ENCODE data around the gene GMPPA. TPM values are rescaled to one million over a fixed set of nuclear protein-coding genes. Genes with fewer than 3 reads are reported as not detected.

GMPPA gene
- total RNA-seq: 56.4 and 62.4 TPM in 2 replicates

GRCh38 chr2:219498280-219499057, at the start of gene GMPPA:
GMPPA (plus strand) TSS chr2:219498891; CDS start chr2:219499976, 1,085 bp downstream.

DNA sequence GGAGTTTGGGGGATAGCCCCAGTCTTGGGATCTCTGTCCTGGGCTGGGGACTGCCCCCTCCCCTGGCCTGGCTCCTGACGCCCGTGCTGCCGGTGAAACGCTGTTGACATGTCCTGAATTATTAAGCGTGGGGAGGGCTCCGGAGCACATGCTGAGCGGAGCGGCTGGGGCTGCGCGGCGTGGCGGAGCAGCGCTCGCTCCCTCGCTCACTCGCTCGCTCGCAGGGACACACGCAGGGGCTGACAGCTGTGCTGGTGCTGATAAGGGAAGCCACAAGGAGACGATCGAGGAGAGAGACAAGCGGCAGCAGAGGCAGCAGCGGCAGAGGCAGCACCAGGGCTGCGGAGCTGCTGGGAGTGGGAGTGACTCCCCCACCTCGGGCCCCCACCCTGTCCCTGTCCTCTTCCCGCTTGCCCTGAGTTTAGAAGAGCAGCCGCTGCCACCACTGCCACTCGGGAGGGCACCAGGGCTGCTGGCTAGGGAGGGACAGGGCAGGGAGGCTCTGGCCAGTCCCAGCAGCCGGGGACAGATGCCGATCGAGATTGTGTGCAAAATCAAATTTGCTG, 15.6 kb downstream of the GMPPA start, which contains the start of gene ASIC4:
ASIC4 (plus strand) TSS at position 287 of the 566 bp plus-strand sequence; CDS start at position 530, 243 bp downstream.

DNA sequence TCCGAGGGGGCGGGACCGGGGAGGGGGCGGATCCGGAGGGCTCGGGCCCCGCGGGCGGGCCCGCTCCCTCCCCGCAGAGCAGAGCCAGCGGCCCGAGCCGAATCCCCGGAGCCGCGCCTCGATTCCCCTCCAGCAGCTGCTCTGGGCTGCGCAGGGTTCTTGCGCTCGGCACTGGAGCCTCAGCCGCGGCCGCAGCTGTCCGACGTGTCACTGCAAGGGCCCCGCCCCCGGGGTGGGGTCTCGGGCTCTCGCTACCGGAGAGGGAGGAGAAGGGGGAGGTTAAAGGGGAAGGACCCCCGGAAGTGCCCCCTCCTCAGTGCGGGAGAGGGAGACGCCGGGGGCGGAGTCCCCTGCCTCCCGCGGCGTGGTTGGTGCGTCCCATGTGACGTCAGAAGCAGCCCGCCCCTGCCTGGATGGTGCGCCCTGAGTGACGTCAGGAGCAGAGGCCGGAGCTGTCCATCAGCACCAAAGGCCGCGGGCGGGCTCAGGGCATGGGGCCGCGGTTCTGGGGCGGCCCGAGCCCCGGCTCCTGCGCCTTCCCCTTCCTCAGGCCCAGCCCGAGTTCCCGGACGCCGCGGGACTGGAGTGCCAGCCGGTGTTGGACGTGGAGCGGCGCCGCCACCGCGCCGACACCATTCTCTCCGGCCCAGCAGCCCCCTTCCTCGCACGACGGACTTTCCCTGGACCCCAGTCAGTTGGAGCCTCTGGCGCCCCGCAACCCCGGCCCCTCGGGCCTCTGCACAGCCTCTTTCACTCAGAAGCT, 45.1 kb downstream of the GMPPA start, which contains the start of the genes CHPF and TMEM198:
CHPF (minus strand) TSS at position 214 of the 763 bp plus-strand sequence. CDS start 271 bp downstream, outside the sequence.
TMEM198 (plus strand) TSS at position 433 of the 763 bp plus-strand sequence. CDS start 700 bp downstream, outside the sequence.

Other genes with a start within 250 kb of the GMPPA start
- gene TUBA4B, start 245.6 kb upstream of the GMPPA start, total RNA-seq: 0.17 TPM in 1 of 2 replicates, not detected in the other
- gene TUBA4A, start 245.0 kb upstream of the GMPPA start, total RNA-seq: 50.2 and 55.1 TPM in 2 replicates
- gene DNAJB2, start 219.5 kb upstream of the GMPPA start, total RNA-seq: 49.0 and 136 TPM in 2 replicates
- gene PTPRN, start 189.5 kb upstream of the GMPPA start, total RNA-seq: 3.6 and 23.8 TPM in 2 replicates
- gene RESP18, start 166.1 kb upstream of the GMPPA start, total RNA-seq: not detected in 2 replicates
- 90.3 and 157 TPM in 2 replicates for gene DNPEP, start 111.0 kb upstream of the GMPPA start, total RNA-seq
- 1.6 and 6.3 TPM in 2 replicates for gene DES, start 80.5 kb upstream of the GMPPA start, total RNA-seq
- gene SPEG, start 64.0 kb upstream of the GMPPA start, total RNA-seq: 11.3 and 21.7 TPM in 2 replicates
- gene ASIC4, start 15.6 kb downstream of the GMPPA start, total RNA-seq: 0.15 and 0.50 TPM in 2 replicates
- gene CHPF, start 44.9 kb downstream of the GMPPA start, total RNA-seq: 94.8 and 168 TPM in 2 replicates
- gene TMEM198, start 45.1 kb downstream of the GMPPA start, total RNA-seq: 0.73 and 2.3 TPM in 2 replicates
- gene OBSL1, start 72.6 kb downstream of the GMPPA start, total RNA-seq: 41.0 and 69.1 TPM in 2 replicates
- gene INHA, start 73.4 kb downstream of the GMPPA start, total RNA-seq: 0.29 and 0.33 TPM in 2 replicates
- gene STK11IP, start 99.0 kb downstream of the GMPPA start, total RNA-seq: 17.2 and 22.8 TPM in 2 replicates
- gene SLC4A3, start 128.7 kb downstream of the GMPPA start, total RNA-seq: 1.2 and 4.1 TPM in 2 replicates